GM21423 (cell line): Measurements from ENCODE around the gene AGTR1.
A peak's percentile ranks its signal among the peaks of the same experiment; 100 is the strongest.
"Not testable (repeated sequence)": the region's sequence is repeated elsewhere in the genome, so short reads cannot be mapped to it uniquely, and the experiment has no call there.

Experiments used
- ATAC-seq: cut with Tn5 transposase; IDR thresholded peaks from one replicate; pipeline ENCODE4 v1.9.1; 2021; ENCODE audit warnings: mild to moderate bottlenecking, moderate library complexity; ENCODE audit not compliant: unreplicated experiment

The AGTR1 gene

DNA sequence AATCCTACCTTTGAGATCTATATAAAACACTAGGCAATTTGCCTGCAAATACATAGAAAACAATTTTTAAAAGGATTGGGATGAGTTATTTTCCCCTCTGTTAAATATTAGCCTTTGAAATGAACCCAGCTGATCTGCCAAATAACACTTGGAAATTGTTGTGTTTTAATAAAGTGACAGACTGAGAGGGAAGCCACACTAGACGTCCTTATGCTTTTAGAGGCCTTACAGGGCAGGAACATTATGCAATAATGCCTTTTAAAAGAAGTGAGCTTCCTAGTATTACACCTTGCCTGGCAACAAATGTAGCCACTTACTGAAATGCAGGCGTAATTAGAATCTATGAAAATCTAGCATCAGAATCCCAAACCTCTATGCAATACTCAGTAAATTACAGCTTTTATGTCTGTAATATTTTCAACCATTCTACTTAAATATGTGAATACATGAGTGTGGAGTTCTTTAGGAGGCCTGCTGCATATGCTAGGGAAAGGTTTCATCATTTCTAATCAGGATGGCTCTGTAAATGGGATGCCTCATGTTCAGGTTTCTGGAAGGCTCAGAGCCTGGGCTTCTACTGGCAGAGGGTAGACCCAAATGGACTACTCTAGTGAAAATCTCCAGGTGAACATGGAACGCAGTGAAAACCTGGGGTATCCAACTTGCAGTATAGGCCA, 20.3 kb downstream of the AGTR1 start:
- ATAC-seq = no peak

DNA sequence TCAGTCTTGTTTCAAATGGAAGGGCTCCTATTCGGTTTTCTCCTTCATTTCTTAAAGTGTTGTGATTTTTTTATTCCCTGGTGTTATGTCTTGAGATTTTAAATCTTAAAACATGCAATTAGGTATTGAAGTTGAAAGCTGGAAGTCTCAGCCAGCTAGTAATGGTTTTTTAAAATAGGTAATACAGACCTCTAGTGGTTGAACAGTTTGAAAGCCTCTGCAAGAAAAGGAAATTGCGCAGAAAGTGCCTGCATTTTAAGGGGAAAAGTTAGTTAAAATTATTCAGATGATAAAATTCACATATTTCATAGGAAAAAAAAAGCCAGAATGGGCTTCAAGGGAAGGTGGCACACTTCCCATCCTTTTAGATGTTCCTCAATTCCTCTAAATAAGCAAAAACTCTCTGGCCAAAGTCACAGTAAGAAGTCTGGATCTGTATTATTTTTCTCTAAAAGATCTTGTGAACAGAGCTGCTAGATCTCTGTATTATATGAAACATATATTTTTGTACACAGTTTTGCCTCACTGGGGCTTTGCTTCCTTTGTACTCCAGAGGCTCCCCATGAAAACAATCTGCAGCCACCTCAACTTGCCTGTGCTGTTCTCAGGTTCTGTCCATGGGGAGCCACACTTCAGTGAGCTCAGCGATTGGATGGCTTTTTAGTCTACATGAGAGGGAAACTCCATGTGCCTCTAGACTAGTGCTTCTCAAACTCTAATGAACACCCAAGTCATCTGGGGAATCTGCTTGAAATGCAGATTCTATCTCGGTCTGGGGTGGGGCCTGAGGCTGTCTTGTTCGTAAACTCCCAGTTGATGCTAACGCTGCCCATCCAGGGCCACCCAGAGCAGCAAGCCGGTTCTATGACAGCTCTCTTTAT, 21.5 kb downstream of the AGTR1 start:
- ATAC-seq = no peak

DNA sequence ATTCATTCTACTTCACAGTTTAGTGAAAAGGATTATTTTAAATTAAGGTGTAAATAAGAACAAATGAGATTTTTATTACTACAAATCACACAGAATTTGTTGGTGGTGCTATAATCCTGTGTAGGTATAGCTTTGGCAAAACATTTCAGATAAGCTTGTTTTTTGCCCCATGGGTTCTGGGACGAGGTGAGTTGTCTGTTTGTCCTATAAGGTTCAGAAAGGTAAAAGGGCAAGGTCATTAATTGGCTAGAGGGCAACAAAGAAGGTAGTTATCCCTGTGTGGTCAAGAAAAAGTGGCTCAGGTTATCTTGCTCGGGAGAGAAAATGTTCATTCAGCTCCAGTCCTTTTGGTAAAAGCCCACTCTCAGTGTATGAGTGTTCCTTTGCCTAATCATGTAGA, 23.2 kb downstream of the AGTR1 start:
- no peak for ATAC-seq

DNA sequence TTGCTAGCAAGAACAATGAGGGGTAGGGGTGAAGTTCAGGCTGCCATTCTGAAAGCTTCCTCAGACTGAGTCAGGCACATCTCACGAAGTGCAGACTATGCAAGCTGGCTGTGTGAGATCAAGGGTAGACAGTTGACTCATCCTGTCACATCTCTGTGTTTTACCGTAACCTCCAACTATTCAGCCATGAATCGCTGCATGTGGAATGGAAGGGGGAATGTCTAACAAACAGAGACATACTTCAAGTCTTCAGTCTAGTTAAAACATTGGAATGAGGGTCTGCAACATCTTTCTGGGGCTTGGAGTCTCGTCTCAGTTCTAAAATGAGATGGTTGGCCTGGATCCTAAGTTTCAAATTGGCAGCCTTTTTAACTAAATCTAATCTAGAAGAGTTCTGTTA, 25.9 kb downstream of the AGTR1 start:
- ATAC-seq = no peak

DNA sequence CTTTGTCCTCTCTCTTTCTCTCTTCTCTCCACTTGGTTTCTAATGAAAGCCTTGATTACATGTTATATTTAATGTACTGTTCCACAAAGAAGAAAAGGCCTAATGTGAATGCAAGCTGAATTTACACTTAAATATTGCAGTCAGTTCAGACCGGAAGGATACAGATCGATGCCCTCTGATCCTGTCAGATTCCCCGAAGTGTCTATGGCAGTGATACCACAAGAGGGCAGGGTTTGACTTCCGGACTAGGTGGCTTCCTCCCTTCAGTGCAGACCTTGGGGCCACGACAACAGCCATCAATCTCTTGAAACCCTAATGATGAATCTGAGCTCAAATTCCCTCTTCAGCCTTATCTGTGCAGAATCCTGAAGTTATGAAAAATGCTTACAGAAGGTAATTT, 29.5 kb downstream of the AGTR1 start:
- peak; percentile 73 for ATAC-seq

DNA sequence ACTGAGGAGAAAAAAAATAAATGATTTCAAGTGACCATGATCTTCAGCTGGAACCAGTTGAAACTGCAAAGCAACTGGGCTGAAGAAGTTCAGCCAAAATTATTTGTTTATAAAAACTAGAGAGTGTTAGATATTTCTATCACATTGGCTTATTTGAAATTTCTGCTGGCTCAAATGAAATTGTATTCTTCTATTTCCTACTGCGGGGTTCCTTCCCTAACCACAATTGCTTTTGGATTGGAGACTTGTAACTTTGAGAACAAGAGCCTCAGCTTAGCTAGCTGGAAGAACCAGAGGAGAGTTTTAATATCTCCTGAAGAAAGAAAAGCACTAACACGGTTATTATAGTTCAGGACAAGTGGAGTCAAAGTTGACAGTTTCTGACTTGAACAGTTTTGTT, 31.1 kb downstream of the AGTR1 start:
- ATAC-seq = no peak

DNA sequence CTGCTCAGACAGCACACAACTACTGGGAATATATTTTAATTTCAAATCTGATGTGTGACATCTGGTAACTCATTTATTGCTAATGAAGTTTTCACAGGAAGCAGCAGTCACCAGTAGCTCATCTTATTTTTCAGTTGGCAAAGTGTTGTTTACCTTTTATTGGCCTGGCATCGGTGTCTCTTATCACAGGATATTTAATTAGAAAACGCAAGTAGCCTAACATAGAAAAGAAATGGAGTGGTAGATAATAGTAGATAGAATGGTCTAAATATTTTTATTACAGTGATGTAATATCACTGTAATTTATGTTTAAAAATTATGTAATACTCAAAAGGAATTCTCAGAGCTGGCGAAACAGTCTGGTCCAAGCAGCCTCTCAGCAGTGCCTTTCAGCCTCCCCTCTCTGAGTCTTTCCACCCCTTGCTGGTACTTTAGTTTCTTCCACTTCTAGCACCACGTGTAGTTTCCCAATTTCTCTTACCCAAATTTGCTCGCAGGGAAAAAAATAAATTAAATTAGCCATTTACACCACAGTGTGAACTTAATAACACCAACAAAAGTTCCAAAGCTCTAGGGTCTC, 31.9 kb downstream of the AGTR1 start:
- no peak for ATAC-seq

DNA sequence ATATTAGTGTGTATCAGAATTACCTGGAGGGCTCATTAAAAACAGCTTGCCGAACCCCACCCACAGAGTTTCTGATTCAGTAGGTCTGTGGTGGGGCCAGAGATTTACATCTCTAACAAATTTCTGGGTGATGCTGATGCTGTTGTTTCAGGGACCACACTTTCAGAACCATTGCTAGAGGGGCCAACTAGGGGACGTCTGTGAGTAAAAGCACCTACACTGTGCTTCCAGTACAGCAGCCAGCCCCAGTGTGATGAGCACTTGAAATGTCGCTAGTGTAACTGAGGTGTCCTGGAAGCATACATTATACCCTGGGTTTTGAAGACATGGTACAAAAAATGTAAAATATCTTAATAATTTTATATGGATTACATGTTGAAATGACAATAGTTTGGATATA, 33.0 kb downstream of the AGTR1 start:
- ATAC-seq = no peak

DNA sequence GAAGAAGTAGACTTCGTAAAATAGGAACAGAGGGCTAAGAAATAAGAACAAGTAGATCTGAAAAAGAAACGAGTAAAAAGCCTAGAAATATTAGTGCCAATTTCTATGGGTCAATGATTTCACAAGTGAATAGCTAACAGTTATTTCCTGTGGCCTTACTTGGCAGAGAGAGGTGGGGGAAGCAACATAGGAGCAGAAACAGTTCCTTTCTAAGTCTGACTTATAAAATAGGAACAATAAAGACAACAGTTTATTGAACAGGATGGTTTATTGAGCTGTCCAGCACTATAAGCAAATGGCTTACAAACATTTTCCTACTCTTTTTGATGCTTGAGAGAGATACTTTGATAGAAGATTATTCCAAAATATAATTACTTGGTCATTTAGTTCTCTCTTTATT, 37.9 kb downstream of the AGTR1 start:
- no peak for ATAC-seq

DNA sequence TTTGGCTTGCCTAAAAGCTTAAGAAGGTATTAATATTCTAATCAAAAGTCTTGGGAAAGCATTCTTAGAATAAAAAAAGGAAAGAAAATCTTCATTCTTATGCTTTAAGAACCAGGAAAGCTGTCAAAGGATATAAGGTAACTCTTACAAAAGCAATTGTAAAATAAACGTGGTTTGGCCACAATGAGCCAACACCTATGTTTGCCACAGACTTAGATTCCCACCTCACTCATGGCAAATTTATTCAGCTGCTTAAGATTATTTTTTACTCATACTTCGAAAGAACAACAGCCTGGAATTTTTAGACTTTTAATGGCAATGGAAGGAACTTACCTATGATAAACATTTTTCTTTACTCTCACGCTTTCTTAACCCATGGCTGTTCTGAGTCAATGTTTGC, 38.4 kb downstream of the AGTR1 start:
- no peak for ATAC-seq

DNA sequence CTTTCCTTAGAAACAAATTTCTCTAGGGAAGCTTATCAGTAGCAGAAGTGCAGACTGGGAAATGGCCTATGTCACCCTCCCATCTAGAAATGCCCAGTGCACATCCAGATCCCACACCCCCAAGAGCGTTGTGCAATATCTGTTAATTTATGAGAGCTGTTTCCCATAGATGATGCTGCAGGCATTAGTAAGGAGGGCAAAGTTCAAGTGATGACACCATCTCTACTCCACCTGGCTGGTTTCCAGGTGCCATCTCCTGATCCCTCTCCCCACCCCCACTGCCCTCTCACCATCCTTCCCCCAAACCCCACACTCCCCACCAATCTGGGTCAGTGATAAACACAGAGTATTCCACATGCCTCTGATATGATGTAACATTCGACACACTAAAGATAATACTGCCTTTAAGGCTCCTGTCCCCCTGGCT, 39.4 kb downstream of the AGTR1 start:
- ATAC-seq = no peak

DNA sequence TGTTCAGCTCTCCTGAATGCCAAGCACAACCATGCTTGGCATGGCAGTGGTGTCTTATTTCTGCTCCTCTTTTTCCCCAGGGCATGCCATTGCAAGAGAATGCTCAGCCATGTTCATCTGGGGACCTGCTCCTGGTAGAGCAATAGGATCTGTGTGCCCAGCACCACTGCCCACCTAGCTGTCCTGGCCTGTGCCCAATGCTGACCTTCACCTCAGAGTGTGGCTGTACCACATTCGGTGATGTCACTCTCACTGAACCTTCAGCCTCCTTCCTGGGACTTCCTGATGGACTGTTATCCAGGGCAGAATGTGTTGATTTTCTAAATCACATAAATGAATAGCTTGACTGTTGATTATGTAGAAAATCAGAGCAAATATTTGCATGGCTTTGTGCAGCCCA, 42.0 kb downstream of the AGTR1 start:
- no peak for ATAC-seq

DNA sequence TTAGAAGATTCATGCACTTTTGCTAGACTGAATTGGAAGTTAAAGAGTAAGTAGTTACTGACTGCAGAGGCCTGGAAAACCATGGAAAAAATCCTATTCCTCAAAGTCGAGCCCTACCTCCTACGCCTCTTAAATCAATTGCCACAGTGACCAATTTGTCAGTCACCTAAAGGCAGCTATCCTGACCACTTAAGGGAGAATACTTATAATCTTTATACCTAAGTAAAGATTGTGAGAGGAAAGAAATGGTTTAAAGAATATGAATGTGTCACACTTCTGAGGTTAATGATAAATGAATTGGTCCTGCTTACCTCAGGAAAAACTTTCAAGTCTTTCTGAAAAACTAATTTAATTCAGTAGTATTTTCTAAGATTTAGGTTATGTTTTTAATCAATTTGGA, 42.6 kb downstream of the AGTR1 start:
- ATAC-seq = no peak

DNA sequence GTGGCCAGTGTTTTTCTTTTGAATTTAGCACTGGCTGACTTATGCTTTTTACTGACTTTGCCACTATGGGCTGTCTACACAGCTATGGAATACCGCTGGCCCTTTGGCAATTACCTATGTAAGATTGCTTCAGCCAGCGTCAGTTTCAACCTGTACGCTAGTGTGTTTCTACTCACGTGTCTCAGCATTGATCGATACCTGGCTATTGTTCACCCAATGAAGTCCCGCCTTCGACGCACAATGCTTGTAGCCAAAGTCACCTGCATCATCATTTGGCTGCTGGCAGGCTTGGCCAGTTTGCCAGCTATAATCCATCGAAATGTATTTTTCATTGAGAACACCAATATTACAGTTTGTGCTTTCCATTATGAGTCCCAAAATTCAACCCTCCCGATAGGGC, 43.5 kb downstream of the AGTR1 start:
- ATAC-seq = no peak

DNA sequence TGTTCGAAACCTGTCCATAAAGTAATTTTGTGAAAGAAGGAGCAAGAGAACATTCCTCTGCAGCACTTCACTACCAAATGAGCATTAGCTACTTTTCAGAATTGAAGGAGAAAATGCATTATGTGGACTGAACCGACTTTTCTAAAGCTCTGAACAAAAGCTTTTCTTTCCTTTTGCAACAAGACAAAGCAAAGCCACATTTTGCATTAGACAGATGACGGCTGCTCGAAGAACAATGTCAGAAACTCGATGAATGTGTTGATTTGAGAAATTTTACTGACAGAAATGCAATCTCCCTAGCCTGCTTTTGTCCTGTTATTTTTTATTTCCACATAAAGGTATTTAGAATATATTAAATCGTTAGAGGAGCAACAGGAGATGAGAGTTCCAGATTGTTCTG, 44.4 kb downstream of the AGTR1 start:
- no peak for ATAC-seq

DNA sequence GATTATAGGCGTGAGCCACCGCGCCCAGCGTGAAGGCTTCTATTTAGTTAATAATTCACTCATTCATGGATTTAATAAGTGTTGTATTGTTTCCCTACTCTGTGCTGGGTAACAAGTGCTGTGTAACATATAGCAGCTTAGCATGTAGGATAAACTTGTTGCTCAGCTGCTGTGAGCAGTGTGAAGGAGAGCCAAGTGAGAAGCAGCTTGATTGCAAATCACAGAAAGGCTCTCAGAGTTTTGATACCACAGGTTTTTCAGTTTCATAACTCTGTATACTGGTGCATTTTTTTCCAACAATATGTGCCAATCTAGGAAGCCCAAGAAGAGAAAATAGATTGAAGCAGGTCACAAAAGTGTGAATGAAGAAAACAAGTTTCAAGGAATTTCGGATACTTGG, 48.4 kb downstream of the AGTR1 start:
- ATAC-seq = no peak

DNA sequence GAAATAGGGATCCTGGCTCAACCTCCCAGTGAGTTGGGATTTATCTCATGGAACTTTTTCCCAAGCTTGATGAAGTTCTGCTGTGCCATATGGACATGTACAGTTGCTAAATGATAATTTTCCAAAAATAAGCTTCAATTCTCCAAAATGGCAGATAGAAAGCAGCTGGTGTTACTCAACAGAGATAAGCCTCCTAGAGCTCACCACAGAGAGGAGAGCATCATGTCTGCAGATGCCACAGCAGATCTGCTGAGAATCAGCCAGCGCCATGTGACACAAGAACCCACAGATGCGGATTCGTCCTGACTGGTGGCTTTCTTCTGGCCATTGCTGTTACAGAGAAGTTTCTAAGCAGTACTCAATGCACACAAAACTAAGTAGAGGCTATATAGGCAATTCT, 50.6 kb downstream of the AGTR1 start:
- no peak for ATAC-seq

DNA sequence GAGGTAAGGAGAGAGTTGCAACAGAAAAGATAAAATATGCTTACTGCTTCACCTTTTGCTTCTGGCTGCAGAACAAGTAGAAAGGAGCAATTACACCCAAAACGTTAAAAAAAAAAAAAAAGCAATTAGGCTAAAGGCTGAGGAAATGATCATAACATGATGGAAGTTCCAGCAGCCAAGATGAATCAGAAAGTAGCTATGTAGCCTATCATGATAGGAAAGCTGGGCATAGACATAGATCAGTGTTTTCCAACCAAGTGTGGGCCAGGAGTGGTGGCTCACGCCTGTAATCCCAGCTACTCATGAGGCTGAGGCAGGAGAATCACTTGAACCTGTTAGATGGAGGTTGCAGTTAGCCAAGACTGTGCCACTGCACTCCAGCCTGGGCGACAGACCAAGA, 52.6 kb downstream of the AGTR1 start:
- no peak for ATAC-seq

DNA sequence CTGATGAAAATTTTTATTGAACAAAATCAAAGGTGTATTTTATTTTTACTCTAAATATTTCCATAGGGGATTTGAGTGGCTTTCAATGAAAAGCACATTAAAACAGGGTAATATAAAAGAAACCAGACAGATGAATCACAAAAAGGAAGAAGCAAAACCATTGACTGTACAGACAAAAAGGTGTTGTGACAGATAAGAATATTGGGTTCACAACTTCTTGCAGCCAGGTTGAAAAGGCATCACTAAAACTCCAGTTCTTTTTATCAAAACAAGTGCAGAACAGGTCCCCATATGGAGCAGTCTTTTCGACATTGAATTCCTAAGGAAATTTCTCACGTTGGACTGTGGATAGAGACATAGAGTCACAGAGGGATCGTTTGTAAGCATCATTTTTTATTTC, 53.8 kb downstream of the AGTR1 start:
- ATAC-seq = no peak

DNA sequence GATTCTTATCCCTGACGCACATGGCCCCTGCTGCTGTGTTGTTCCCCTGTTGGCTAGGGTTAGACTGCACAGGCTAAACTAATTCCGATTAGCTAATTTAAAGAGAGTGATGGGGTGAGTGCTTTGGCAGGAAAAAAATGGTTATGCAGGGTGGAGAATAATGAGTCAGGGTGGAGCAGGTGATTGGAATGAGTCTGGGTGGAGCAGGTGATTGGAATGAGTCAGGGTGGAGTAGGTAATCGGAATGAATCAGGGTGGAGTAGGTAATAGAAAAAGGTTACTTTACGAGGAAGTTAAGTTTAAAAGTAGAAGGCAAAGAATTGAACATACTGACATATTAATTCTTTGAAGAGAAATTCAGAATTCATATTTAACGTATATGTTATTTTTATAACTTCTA, 55.7 kb downstream of the AGTR1 start:
- not testable (repeated sequence) for ATAC-seq

DNA sequence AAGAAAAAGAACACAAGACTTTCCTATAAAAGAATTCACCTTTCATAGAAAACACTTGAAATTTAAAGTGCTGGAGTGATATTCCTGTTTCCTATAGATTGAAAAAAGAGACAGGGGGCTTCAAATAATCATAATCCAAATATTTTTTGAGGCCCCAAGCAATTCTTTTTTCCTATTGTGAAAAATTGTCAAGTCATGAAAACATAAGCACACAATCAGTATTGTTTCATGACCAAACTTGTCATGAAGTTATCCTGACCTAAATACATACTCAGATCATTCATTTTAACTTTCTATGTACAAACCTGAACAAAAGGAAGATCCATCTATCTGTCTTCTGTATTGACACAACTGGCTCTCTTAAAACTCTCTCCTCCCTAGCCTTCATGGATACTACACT, 57.9 kb downstream of the AGTR1 start:
- ATAC-seq = no peak

DNA sequence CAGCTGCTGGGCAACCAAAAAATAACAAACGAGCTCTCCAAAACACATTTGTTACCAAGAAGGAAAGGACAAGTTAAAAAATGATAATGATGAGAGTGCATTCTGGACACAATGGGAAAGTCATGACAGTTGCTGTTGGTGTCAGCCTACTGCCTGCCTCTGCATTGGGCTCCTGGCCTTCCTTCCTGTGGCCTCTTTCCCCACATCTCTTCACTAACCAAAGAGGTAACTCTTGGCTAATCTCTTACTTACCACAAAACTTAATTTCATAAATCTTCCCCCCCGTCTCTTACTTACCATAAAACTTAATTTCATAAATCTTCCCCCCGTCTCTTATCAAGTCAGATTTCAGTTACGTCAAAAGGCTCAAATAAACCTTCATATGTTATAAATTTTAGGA, 58.6 kb downstream of the AGTR1 start:
- ATAC-seq = no peak
